PC-9 (cell line): ENCODE data around the gene ZNF687.

Source experiments
- CTCF ChIP-seq: fragments of 200-600 bp; sonication (generic); conservative IDR thresholded peaks from 2 replicates; pipeline ENCODE4 v1.6.1; 2017; ENCODE audit warnings: mixed run types, antibody characterized with exemption, mild to moderate bottlenecking, moderate library complexity
- EZH2 ChIP-seq: fragments of 200-600 bp; sonication (generic); IDR thresholded peaks from 2 replicates; pipeline ENCODE4 v1.8.0; 2017; ENCODE audit warnings: antibody characterized with exemption, low read depth

- no peak for TF ChIP-seq CTCF
- no peak for TF ChIP-seq EZH2
Observed at GRCh38 chr1:151284013-151284577, 2.0 kb downstream of the ZNF687 start.
